ENCODE results near the gene ADCYAP1. TPM values are rescaled to one million over a fixed set of nuclear protein-coding genes. Genes with fewer than 3 reads are reported as not detected.

The ADCYAP1 gene
- polyA plus RNA-seq, 1 of the 3 experiments (the other 2 are of a cell fraction), result not detected

DNA sequence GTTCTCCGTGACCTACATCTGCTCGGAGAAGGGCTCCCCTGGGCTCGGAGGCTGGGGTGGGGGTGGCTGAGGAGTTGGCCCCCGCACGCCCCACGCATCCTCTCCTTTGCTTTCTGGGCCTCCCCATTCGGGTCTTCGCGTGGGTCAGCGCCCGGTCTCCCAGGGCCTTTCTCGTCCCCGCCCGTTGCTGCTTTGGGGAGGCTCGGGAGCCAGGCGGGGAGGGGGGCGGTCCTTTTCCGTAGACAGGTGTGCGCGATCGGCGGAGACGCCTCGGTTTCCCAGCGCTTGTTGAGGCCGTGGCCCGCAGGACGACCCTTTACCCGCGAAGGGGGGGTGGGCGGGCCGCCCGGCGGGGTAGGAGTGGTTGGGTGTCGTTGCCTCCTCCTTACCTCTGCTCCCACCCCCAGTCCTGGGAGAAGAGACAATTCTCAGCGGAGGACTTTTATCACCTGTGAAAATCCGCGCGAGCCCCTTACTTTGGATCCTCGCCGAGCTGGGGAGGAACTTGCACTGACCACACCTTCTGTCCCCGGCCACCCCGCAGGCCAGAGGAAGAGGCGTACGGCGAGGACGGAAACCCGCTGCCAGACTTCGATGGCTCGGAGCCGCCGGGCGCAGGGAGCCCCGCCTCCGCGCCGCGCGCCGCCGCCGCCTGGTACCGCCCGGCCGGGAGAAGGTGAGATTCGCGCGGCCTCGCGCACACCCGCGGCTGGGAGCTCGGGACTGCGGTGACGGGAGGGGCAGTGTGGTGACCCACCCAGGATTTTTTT lies 2.6 kb downstream of the ADCYAP1 start:
- ChIA-PET POLR2A (no interaction called here), CTCF (interaction anchor here (0.9 kb wide), 1 partner anchor 43 kb away, joined by 3 read pairs; no protein-coding TSS in a partner anchor)
- TF ChIP-seq FOXM1 (IDR thresholded peaks at IDR 0.05; ENCODE audit: low read depth) (no peak), ELF1 (IDR thresholded peaks at IDR 0.05) (no peak), EP300 (IDR thresholded peaks at IDR 0.05; ENCODE audit: borderline replicate concordance in 1 of 2, low read depth in 1 of 2, low read length in 1 of 2) (no peak), RFX5 (IDR thresholded peaks at IDR 0.05; ENCODE audit: low read length) (no peak)
- TF ChIP-seq, protein P1, sequence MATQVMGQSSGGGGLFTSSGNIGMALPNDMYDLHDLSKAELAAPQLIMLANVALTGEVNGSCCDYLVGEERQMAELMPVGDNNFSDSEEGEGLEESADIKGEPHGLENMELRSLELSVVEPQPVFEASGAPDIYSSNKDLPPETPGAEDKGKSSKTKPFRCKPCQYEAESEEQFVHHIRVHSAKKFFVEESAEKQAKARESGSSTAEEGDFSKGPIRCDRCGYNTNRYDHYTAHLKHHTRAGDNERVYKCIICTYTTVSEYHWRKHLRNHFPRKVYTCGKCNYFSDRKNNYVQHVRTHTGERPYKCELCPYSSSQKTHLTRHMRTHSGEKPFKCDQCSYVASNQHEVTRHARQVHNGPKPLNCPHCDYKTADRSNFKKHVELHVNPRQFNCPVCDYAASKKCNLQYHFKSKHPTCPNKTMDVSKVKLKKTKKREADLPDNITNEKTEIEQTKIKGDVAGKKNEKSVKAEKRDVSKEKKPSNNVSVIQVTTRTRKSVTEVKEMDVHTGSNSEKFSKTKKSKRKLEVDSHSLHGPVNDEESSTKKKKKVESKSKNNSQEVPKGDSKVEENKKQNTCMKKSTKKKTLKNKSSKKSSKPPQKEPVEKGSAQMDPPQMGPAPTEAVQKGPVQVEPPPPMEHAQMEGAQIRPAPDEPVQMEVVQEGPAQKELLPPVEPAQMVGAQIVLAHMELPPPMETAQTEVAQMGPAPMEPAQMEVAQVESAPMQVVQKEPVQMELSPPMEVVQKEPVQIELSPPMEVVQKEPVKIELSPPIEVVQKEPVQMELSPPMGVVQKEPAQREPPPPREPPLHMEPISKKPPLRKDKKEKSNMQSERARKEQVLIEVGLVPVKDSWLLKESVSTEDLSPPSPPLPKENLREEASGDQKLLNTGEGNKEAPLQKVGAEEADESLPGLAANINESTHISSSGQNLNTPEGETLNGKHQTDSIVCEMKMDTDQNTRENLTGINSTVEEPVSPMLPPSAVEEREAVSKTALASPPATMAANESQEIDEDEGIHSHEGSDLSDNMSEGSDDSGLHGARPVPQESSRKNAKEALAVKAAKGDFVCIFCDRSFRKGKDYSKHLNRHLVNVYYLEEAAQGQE (IDR thresholded peaks at IDR 0.05; ENCODE audit: low read depth, low read length), result no peak
- H3K4me3 ChIP-seq (ENCODE audit: low read depth in 2 of 2, low read length in 1 of 2), result 0 out of 4 replicates have a peak overlapping the region, but pooled peaks of 1 of the 2 experiments have one; percentile 58
- peaks cover 79% of the 10 kb centered on the region for H3K27me3 ChIP-seq (ENCODE audit: insufficient read depth)
- no peaks in the 10 kb centered on the region for H3K79me2 ChIP-seq (ENCODE audit: insufficient read depth)
- no peaks in the 10 kb centered on the region for H3K4me1 ChIP-seq (ENCODE audit: control insufficient read depth in 1 of 2, insufficient read depth in 2 of 2, low read depth in 1 of 2, low read length in 1 of 2)
- WGBS (ENCODE audit: low lambda C conversion rate), result 6% methylated on average over 17 of the region's 75 CpGs
- no peaks in the 10 kb centered on the region for H3K9me3 ChIP-seq
- H3K27ac ChIP-seq (ENCODE audit: low read depth in 2 of 2, low read length in 1 of 2), result no peak overlapping the region
- peak; percentile 49 for DNase-seq
- no peaks in the 10 kb centered on the region for H3F3A ChIP-seq (replicated peaks; ENCODE audit: insufficient read depth)
- H3K9me2 ChIP-seq, result no peaks in the 10 kb centered on the region
- peak overlapping the region; percentile 82; the same call in 1 of the 2 replicates for H3K4me2 ChIP-seq
- H3K36me3 ChIP-seq (replicated peaks in 1 of 2; ENCODE audit: control insufficient read depth in 1 of 2, insufficient read depth in 2 of 2, low read length in 1 of 2), result no peaks in the 10 kb centered on the region
- H4K20me1 ChIP-seq (ENCODE audit: insufficient read depth), result no peaks in the 10 kb centered on the region
- no peak overlapping the region for H3K9ac ChIP-seq
- no peak overlapping the region for H2AFZ ChIP-seq (ENCODE audit: low read depth)

DNA sequence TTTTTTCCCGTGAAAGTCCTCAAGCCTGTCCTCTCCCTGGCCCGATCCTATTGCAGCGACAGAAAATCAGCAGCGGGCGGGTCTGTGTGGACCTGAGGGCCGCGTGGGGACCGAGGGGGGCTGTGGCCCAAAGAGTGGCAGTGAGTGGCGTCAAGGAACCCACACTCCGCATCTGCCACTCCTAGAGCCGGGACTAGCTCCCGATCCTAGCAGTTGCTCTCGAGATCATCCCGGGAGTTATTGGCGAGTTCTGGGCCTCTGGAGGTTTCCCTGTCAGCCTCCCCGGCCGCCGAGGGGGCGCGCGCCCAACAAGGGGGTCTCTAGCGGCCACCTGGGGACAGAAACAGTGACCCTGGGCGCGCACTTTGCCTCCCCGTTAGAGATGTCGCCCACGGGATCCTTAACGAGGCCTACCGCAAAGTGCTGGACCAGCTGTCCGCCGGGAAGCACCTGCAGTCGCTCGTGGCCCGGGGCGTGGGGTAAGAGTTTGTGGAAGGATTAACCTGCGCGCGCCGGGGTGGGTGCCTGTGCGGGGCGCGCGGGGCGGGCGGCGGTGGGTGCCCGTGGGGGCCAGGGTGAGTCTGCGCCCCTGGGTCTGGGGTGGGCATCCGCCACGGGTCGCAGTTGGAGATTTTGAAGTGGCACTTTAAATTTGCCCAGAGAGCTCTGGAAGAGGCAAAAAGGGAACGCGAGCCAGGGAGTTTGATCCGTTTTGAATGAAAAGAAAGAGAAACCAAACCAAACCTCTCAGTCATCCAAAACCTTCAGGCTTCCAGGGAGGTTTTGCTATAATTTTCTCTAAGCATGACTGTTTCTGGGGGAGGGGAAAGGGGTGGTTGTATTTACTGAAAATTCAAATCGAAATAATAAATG lies 3.5 kb downstream of the ADCYAP1 start:
- Histone ChIP-seq H3K4me2 (peak overlapping the region; percentile 82), H3K4me1 (ENCODE audit: control insufficient read depth in 1 of 2, insufficient read depth in 2 of 2, low read depth in 1 of 2, low read length in 1 of 2) (no peaks in the 10 kb centered on the region), H3K9me2 (no peaks in the 10 kb centered on the region), H3K4me3 (ENCODE audit: low read depth in 2 of 2, low read length in 1 of 2) (peak overlapping the region; percentile 24 to 58; a peak in 3 of 4 replicates), H4K20me1 (ENCODE audit: insufficient read depth) (no peaks in the 10 kb centered on the region), H3K27ac (ENCODE audit: low read depth in 2 of 2, low read length in 1 of 2) (no peak overlapping the region), H3K9me3 (no peaks in the 10 kb centered on the region), H3F3A (replicated peaks; ENCODE audit: insufficient read depth) (no peaks in the 10 kb centered on the region), H3K9ac (no peak overlapping the region), H3K36me3 (replicated peaks in 1 of 2; ENCODE audit: control insufficient read depth in 1 of 2, insufficient read depth in 2 of 2, low read length in 1 of 2) (no peaks in the 10 kb centered on the region), H2AFZ (ENCODE audit: low read depth) (0 out of 2 replicates have a peak overlapping the region, but pooled peaks have one; percentile 29), H3K27me3 (ENCODE audit: insufficient read depth) (peaks cover 75% of the 10 kb centered on the region), H3K79me2 (ENCODE audit: insufficient read depth) (no peaks in the 10 kb centered on the region)
- peak; percentile 30 for DNase-seq
- CTCF ChIA-PET, result interaction anchor here (0.9 kb wide), 1 partner anchor 44 kb away, joined by 3 read pairs; no protein-coding TSS in a partner anchor
- POLR2A ChIA-PET, result no interaction called here
- WGBS (ENCODE audit: low lambda C conversion rate), result 9% methylated on average over 22 of the region's 55 CpGs
- TF ChIP-seq TCF12 (IDR thresholded peaks at IDR 0.05) (no peak), POLR2AphosphoS5 (IDR thresholded peaks at IDR 0.05; ENCODE audit: low read depth, low read length) (no peak), EP300 (IDR thresholded peaks at IDR 0.05; ENCODE audit: borderline replicate concordance in 1 of 2, low read depth in 1 of 2, low read length in 1 of 2) (no peak), ELF1 (IDR thresholded peaks at IDR 0.05) (no peak), MXI1 (IDR thresholded peaks at IDR 0.05; ENCODE audit: low read depth, low read length) (no peak), EZH2phosphoT487 (IDR thresholded peaks at IDR 0.05; ENCODE audit: borderline replicate concordance, low read depth) (no peak), RXRA (IDR thresholded peaks at IDR 0.05; ENCODE audit: borderline replicate concordance, low read depth) (no peak), YY1 (IDR thresholded peaks at IDR 0.05; ENCODE audit: low read depth) (no peak)
- TF ChIP-seq, protein P2, sequence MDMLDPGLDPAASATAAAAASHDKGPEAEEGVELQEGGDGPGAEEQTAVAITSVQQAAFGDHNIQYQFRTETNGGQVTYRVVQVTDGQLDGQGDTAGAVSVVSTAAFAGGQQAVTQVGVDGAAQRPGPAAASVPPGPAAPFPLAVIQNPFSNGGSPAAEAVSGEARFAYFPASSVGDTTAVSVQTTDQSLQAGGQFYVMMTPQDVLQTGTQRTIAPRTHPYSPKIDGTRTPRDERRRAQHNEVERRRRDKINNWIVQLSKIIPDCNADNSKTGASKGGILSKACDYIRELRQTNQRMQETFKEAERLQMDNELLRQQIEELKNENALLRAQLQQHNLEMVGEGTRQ (IDR thresholded peaks at IDR 0.05; ENCODE audit: borderline replicate concordance, low read depth, low read length), result no peak
- TF ChIP-seq, protein P3, sequence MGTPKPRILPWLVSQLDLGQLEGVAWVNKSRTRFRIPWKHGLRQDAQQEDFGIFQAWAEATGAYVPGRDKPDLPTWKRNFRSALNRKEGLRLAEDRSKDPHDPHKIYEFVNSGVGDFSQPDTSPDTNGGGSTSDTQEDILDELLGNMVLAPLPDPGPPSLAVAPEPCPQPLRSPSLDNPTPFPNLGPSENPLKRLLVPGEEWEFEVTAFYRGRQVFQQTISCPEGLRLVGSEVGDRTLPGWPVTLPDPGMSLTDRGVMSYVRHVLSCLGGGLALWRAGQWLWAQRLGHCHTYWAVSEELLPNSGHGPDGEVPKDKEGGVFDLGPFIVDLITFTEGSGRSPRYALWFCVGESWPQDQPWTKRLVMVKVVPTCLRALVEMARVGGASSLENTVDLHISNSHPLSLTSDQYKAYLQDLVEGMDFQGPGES (IDR thresholded peaks at IDR 0.05; ENCODE audit: low read depth, low read length), result no peak
- TF ChIP-seq, protein P1 (IDR thresholded peaks at IDR 0.05; ENCODE audit: low read depth, low read length), result no peak

Measured in SK-N-SH (cell line).